SIG-M5 (cell line): ENCODE data around the gene PHF21B.
"Not testable (repeated sequence)": the region's sequence is repeated elsewhere in the genome, so short reads cannot be mapped to it uniquely, and the experiment has no call there.

Experiments used
- DNase-seq: peaks from one replicate; lab custom pipeline; 2025; lab: John Stamatoyannopoulos, UW

The PHF21B gene

DNA sequence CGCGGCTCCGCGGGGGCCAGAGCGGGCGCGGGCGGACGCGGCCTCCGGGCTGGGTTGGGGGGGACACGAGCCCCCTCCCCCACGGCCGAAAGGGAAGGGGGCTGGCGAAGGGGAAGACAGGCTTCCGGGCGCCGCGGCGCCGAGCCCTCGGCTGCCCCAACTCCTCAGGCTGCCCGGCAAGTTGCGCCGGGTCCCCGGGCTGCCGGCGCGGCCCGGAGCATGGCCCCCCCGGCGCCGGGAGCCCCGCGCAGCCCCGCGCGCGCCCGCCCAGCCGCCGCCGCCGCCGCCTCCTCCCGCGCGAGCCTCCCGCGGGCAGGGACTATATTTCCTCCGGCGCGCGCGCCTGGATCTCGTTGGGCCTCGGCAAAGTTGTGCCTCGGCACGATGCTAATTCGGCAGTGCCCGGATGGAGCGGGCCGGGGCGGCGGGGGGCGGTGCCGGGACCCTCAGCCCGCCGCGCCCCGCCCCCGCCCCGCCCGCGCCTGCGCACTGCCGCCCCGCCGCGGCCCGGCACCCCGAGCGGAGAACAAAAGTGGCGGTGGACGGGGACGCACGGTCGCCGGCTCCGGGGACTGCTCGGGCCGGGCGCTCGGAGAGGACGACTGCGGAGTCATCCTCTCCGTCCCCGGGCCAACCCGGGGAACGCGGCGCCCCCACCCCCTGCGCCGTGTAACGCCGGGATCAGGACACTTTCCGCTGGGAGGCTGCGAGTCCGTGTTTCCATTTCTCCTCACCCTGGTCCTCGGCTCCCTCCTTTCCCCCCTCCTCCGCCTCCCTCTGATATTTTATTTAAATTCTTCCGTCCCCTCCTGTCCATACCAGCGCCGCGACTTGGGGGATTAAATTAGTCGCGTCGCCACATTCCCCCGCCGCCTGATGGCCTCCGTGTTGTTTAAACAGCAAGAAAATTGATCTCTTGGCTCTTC, at the start of gene PHF21B:
PHF21B (minus strand) TSS at position 400 of the 926 bp plus-strand sequence. CDS start 456 bp downstream, outside the sequence.
- no peak for DNase-seq

DNA sequence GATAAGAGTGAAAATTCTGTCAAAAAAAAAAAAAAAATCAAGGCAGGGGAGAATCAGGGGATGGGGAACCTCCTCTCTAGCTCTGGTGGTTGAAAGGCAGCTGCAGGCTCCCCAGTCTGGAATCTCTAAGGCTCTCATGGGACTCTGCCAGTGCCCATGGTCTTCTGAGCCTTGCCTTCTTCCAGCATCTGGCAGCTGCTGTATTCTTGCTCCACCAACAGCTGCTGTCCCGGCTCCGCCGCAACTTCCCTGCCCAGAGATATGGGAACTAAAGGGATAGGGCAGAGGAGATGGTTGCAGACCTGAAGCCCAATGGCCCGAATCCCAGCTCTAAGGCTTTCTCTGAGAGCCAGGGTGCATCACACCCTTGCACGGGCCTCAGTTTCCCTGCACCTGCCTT, 49.5 kb upstream of the PHF21B start:
- DNase-seq: no peak

DNA sequence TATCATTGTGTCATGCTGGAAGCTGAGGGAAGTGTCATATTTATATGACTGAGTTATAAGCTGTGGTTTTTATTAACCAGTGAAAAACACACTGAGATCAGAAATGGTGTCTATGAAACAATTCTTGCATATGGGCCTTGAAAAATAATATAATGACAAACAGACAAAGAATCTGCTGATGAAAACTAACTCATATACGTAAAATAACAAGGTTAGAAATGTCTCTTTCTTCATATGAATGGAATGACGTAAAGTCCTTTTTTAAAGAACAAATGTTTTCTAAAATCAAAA, 48.8 kb upstream of the PHF21B start:
- no peak for DNase-seq

DNA sequence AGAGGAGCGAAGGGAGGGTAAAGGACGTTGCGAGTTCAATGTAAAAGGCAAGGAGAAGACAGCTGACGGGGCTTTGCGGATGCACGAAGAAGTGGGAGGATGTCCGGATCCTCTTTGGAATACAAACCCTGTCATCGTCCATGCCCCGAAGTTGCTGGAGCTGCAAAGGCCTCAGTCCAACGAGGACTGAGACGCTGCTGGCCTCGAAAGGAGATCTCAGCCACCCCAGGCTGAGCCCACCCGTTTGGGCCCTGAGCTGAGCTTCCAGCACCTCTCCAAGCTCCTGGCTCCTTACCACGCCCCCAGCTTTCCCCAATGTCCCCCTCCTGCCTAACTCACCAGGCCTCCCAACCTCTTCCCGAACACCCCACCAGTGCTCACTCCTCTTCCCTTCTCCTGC, 46.1 kb upstream of the PHF21B start:
- DNase-seq: no peak

DNA sequence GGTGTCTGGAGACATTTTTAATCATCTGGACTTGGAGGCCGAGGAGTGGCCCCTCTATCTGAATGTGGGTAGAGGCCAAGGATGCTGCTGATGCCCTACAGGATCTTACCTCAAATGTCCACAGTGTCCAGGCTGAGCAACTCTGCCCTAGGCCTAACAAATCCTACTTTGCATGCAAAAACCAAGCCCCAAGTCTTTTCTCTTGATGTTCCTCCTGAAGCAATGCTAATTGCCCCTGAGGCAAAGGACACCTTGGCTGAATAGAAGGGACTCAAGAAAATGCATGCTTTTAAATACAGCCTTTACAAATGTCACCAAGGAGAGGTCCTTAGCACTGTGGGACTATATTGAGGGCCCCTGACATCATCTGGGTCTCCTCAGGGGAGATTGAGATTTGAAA, 43.8 kb upstream of the PHF21B start:
- DNase-seq: no peak

DNA sequence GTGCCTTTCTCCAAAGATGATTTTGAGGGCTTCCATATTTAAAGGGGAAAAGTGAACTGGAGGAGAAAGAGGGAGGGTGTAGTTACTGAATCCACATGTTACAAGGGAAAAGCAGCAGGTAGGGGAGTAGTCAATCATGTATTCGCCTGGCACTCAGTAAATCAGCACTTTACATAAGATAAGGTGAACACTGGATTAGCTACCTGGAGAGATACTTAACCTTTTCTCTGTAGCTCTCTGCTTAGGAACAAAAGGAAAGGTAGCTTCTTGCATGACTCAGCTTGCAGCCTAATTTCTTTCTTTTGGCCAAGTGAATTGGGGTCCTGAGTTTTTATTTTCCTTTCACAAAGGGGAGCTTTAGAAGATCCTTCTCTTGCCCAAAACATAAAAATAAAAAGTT, 43.3 kb upstream of the PHF21B start:
- DNase-seq: no peak

DNA sequence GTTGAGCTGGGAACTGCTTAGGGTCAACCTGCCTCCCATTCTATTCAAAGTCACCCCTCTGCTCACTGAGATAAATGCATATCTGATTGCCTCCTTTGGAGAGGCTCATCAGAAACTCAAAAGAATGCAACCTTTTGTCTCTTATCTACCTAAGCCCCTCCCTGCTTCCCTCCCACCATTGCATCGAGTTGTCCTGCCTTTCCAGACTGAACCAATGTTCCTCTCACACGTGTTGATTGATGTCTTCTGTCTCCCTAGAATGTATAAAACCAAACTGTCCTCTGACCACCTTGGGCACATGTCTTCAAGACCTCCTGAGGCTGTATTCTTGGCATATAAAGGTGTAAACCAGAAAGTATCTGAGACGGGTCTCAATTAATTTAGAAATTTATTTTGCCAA, 42.9 kb upstream of the PHF21B start:
- not testable (repeated sequence) for DNase-seq

DNA sequence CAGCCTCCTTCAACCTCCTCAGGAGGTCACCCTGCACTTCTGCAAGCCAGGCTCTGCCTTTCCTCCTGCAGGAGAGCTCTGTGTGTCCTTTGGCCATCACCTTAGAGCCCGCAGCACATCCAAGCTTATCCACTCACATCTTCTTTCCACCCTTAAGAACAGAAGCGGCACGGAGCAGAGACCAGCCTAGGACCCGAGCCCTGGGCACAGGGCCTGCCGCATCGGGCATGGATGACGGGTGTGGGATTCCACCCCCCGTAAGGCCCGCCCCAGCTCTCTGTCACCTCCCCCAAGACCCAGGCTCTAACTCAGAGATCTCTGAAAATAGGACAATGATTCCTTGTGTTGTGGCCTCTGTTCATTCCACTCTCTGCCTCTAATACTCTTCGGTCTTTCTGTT, 42.1 kb upstream of the PHF21B start:
- no peak for DNase-seq

DNA sequence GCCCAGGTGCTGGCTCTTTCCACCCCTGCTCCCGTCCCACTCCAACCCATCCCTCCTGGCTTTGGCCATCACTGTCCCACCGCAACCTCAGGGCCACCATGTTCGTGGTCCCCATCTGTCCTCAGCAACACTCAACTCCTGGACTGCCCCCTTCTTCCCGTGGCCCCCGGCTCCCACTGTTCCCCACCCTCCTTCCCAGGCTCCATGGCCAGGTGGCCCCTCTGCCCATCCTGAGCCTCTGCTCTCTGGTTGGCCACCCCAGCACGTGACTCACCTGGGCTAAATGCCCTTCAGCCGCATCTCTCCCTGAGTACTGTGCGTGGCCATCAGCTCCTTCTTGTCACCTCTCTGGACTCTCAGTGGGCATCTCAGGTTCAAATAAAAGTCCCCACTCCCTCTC, 41.6 kb upstream of the PHF21B start:
- DNase-seq: no peak

DNA sequence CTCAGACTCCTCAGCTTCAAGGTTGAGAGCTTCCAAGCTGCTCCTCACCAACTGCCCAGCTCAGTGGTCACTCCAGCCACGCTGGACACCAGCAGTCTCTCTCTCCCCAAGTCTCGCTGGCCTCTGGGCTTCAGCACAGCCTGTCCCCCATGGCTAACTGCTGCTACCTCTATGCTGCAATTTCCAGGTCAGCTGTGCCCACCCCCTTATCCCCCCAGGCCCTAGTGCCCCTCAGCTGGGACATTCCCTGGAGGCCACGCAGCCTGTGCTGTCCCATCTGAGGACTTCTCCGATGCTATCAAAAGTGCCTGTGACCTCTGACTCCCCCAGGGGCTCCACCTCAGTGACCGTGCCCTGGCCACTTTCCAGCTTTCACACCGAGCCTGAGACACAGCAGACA, 37.5 kb upstream of the PHF21B start:
- no peak for DNase-seq

DNA sequence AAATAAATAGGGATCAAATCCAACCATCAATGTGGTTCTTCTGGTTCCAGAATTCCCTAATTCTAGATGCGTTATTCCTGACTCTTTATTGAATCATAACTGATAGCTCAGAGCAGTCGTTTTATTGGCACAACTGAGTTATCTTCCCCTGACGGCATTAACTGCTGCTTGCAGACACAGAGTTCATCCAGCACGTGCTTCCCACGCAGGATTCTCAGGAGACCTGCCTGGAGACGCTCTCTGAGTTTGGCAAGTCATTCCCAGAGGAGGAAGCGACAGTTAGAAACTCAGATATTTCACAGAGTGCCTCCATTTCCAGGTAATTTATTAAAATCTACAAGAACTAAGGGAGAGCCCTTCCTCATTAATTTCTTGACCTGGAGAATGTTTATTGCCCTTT, 35.4 kb upstream of the PHF21B start:
- no peak for DNase-seq

DNA sequence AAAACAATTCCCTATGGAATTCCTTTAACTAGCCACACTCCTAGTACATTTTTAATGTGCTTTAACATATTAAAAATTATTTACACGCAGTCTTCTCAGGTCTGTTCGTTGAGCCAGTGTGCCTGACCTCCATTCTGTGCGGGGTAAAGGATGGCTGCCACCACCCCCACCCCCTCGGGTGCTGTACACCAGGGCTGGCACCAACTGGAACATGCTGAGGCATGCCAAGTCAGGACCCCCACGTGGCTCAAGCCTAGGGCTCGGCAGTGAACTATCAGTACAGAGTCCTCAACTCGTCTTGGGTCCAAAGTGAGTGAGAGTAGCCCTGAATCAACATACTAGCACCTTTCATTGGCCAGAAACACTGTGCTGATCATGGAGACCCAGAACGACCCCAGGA, 32.5 kb upstream of the PHF21B start:
- DNase-seq: no peak

DNA sequence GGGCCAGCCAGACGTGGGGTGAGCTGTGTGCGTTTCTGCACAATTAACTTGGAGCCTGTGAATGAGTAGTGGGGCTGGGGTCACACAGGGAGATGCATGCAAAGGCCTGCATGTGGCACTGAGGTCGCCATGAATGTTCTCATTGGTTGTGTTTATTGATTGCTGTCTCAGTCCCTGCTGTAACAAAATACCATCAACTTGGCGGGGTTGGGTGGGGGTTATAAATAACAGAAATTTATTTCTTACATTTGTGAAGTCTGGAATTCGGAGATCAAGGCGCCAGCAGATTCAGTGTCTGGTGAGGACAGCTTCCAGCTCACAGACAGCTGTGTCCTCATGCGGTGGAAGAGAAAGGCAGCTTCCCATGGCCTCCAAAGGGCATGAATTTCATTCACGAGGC, 29.3 kb upstream of the PHF21B start:
- DNase-seq: no peak

DNA sequence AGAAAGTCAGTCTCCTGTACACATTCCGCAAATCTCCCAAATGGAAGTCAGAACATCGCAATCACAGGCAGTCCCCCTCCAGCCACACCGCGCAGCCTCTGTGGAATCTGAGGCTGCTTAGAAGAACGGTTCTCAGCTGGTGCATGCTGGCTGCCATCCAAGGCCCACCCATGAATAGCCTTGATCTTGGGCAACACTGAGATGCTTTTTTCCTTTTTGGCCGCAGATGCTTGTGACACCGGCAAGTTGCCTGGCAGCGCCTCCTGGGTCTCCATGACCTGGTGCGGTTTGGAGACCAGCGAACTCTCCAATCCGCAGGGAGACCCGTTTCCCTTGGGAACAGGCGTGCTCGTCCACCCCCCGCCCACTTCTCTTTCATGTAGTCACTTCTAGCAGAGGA, 26.3 kb upstream of the PHF21B start:
- no peak for DNase-seq

DNA sequence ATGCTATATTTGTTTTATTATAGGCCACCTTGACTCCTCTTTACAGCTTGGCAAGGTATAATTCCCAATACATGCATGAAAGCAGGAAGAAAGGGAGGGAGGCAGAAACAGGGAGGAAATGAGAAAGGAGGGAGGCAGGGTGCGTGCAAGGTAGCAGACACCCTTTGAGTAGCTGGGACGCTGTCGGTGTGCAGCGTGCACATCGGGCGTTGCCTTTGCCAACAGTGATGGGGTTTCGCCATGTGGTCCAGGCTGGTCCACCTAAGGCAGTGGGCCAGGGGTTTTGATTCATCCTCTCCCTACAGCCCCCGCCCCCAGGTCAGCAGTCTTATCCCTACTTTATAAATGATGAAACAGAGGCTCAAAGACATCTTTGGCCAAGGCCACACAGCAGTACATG, 25.0 kb upstream of the PHF21B start:
- DNase-seq: no peak

DNA sequence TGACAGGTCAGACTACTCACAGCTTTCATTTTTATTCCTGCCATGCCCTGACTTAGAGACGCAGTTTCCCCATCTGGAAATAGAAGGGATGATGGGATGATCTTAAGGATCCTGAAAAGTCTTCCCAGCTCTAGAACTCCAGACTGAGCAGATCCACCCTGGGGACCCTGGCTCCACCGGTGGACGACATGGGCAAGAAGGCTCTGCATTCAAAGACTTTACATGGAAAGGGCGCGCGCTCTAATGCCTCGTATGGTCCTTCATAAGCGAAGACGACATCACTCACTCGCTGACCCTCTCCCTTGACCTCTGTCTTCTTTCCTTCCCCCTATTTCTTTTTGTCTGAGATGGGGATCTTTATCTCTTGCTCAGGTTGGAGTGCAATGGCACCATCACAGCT, 24.4 kb upstream of the PHF21B start:
- DNase-seq: no peak

DNA sequence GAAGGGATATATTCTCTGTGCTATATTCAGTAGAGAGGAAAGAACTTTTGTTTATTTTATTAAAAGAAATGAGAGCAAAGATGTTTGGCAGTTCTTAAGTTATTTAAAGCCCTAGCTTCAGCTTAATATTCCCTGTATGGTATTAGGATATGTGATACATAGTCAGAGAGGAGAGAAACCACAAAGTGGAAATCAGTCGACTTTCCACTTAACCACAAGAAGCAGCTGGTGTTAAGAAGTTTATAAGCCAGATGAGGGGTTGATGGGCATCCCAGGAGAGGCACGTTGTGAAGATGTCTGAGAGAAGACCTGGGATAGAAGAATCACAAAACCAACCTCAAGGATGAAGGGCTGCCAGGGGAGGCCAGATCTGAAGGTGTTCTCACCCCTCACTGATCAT, 23.3 kb upstream of the PHF21B start:
- no peak for DNase-seq

DNA sequence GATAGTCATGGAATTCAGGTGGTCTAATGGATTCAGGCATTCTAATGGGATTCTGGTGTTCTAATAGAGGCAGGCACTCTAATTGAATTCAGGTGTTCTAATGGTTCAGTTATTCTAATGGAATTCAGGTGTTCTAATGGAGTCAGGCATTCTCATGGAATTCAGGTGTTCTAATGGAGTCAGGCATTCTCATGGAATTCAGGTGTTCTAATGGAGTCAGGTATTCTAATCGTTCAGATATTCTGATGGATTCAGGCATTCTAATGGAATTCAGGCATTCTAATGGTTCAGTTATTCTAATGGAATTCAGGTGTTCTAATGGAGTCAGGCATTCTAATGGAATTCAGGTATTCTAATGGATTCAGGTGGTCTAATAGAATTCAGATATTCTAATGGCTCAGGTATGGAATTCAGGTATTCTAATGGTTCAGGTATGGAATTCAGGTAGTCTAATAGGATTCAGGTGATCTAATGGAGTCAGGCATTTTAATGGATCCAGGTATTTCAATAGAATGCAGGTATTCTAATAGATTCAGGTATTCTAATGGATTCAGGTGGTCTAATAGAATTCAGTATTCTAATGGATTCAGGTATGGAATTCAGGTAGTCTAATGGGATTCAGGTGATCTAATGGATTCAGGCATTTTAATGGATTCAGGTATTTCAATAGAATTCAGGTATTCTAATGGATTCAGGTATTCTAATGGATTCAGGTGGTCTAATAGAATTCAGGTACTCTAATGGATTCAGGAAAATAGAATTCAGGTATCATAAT, 22.0 kb upstream of the PHF21B start:
- DNase-seq: no peak

DNA sequence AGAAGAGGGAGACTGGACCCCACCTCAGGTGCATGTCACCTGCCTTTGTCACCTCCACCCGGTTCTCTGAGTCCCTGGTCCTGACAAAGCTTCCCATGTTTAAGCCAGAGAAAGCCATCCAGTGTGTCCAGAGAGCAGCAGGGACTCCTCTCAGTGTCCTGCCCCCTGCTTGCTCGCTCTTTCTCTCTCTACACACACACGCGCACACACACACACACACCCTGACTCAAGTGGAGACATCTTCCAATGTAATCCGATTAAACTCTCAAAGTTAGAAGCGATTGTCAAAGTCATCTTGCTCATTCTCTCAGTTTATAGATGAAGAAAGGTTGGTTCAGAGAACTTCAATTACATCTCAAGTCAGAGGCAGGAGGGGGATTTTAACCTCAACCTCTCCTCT, 19.7 kb upstream of the PHF21B start:
- no peak for DNase-seq

DNA sequence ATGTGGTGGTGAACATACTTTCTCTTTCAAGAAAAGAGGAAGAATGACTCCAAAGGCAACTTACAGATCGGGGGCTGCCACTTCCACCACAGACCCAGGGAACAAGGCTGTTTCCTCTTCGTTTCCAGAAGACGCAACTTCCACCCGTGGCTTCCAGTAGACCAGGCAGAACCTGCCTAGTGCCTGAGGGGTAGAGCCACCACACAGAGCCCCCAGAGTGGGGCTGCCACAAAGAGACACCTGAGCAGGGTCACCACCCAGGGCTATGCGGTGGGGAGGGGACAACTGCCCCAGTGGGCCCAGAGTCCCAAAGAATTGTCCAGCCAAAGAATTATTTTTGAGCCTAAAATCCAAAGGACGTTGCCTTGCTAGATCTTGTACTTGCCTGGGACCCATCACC, 16.7 kb upstream of the PHF21B start:
- no peak for DNase-seq

DNA sequence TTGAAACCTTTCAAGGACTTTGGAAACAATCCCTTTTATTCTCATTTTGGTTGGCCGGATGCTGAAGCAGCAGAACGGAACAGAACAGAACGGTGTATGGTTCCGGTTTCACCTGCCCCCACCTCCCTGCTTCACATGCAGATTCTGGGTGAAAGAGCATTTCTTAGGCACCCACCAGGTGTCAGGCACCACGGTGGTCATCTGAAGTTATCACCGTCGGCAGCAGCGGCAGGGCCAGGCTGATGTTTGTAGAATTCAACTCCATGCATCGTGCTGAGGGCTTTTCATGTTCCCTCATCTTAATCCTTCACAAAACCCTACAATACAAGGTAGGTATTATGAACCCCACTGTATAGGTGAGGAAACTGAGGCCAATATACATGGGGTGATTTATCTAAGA, 13.6 kb upstream of the PHF21B start:
- no peak for DNase-seq

DNA sequence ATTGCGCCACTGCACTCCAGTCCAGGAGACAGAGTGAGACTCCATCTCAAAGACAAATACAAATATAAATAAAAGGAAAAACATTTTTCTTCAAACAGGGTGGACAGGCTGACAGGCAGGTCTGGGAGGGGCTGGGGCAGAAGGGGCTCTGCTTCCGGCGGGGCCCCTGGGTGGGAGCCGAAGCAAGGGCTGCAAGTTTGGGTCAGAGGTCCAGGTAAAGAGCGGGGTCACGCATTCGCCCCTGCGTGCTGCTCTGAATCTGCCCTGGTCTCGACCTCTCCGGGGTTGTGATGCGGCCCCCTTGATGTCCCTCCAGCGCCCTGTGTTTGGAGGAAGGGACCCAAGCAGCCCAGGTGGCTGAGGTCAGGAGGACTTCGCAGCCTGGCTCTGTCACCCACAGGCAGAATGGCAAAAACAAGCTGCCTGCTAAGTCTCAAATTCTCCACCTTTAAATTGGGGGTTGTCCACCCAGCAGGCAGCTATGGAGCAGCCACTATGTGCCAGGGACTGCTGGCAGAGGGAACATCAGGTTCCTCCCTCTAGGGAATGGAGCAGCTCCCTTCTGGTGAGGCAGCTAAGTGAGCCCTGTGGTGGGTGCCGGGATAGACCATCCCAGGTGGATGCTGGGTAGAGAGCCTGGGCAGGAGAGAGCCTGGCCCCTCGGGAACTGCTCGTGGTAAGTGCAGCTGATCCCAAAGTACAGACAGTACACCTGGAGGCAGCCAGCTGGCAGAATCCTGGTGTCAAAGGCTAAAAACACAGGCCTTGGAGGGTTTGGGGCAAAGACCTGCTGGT, 10.3 kb upstream of the PHF21B start:
- no peak for DNase-seq

DNA sequence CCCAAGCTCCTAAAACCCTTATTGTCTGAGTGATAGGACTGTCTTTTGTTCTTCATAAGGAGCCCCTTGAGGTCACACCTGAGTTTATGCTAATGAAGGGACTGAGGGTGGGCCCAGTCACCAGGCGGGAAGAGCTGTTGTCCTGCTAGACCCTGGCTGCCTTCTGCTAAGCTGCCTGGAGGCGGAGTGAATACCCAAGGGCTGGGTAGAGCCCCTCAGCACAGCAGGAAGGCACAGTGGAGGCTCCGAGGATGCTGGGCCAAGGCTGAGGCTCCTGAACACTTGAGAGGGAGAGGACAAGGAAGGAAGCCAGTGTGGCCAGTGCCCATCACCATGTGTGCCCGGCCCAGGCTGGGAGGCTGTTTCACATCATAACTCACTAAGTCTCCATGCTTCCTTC, 4.8 kb upstream of the PHF21B start:
- no peak for DNase-seq
